OCI-LY1 (cell line): Measurements from ENCODE around the gene NADK2.

Source experiments
- EZH2 ChIP-seq: fragments of 200-600 bp; sonication (generic), shearing (Covaris generic); IDR thresholded peaks from 2 replicates; pipeline ENCODE4 v1.8.0; 2017; ENCODE audit warnings: borderline replicate concordance, mixed run types, mild to moderate bottlenecking, antibody characterized with exemption, low read length, moderate library complexity, mixed read lengths
- TF ChIP-seq, protein P1 (sequence below): fragments of 200-600 bp; sonication (generic), shearing (Covaris generic); IDR thresholded peaks from 2 replicates; pipeline ENCODE4 v1.5.1; 2017; ENCODE audit warnings: mild to moderate bottlenecking, antibody characterized with exemption, low read length, moderate library complexity, mixed read lengths

- TF ChIP-seq, protein P1, sequence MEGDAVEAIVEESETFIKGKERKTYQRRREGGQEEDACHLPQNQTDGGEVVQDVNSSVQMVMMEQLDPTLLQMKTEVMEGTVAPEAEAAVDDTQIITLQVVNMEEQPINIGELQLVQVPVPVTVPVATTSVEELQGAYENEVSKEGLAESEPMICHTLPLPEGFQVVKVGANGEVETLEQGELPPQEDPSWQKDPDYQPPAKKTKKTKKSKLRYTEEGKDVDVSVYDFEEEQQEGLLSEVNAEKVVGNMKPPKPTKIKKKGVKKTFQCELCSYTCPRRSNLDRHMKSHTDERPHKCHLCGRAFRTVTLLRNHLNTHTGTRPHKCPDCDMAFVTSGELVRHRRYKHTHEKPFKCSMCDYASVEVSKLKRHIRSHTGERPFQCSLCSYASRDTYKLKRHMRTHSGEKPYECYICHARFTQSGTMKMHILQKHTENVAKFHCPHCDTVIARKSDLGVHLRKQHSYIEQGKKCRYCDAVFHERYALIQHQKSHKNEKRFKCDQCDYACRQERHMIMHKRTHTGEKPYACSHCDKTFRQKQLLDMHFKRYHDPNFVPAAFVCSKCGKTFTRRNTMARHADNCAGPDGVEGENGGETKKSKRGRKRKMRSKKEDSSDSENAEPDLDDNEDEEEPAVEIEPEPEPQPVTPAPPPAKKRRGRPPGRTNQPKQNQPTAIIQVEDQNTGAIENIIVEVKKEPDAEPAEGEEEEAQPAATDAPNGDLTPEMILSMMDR: no peak
- TF ChIP-seq EZH2: no peak
Observed at GRCh38 chr5:36193746-36194145, 48.0 kb downstream of the NADK2 start.
